Skin of body (tissue), 2 donors: ENCODE results near the gene ZNF808. TPM values are rescaled to one million over a fixed set of nuclear protein-coding genes. Genes with fewer than 3 reads are reported as not detected.
"Not testable (repeated sequence)": the region's sequence is repeated elsewhere in the genome, so short reads cannot be mapped to it uniquely, and the experiment has no call there.

Experiments
- DNase-seq: peaks from one replicate; lab custom pipeline; 2025; lab: John Stamatoyannopoulos, UW
- total RNA-seq: library from RNA; depleted of rRNA; stranded (reverse); fragments of >200 nt; gene quantifications from one replicate; pipeline ENCODE4 v1.2.3, GENCODE V29; 2014

Gene ZNF808
- 22.1 TPM for total RNA-seq

GRCh38 chr19:52527134-52527955 is at the start of gene ZNF808:
TSS of gene ZNF808 (plus strand) at chr19:52527668. CDS start at chr19:52543285, 15,617 bp downstream.
- peak; percentile 91 for DNase-seq

GRCh38 chr19:52484111-52484743 is 43.2 kb upstream of the ZNF808 start:
- not testable (repeated sequence) for DNase-seq

DNA sequence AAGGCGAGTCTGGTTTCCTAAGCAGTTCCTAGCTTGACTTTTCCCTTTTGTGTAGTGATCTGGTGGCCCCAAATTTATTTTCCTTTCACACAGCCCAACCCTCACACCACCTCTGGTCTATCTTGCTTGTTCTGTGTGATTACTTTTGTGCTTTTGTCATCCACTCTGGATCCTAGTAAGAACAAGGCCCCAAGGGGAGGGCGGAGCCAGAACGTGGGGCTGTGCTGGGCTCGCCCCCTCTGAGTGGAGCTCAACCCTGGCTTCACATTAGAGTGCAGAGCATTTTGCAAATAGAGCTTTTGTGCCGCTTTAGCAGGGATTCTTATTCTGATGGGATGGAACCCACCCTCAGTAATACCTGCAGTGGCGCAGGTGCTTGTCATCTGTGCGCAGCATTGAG is 42.4 kb upstream of the ZNF808 start:
- DNase-seq, result not testable (repeated sequence)

GRCh38 chr19:52485561-52486240 is 41.8 kb upstream of the ZNF808 start:
- DNase-seq, result not testable (repeated sequence)

GRCh38 chr19:52492201-52492993 is 35.1 kb upstream of the ZNF808 start:
- DNase-seq, result no peak

DNA sequence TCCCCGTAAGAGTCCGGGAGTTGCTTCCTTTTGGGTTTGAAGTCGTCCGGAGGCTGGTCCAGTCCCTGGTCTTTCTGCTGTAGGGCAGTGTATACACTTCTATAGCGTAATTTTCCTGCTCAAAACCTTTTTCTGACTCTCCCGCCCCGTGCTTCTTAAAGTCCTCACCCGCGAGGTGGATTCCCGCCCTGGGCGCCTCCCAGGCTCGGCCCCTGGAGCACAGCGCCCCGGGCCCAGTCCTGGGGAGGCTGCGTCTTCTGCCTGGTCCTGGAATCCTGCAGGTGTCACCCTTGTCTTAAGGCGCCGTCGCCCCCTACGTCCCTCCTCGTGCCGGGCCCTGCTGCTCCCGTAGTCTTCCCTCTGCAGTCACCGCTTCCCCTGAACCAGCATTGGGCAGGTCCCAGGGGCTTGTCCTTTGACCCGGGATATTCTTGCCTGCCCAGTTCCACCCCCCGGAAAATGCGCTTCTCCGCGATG is 34.4 kb upstream of the ZNF808 start:
- DNase-seq, result no peak

DNA sequence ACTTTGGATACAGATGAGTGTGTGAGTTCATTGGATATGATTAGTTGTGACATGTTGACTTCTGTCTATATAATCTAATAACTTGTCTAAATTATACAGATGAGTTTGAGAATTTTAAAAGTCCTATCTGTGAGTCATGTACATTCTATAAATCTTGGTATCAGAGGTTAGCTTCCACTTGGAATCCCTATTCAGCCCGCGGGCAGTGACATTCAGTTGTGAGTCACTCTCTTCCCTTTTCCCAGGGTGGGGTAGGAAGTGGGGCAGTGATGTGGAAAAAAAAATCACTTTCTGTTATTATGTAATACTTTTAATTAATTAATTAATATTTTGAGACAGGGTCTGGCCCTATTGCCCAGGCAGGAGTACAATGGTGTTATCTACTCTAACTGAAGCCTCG is 33.0 kb upstream of the ZNF808 start:
- no peak for DNase-seq

DNA sequence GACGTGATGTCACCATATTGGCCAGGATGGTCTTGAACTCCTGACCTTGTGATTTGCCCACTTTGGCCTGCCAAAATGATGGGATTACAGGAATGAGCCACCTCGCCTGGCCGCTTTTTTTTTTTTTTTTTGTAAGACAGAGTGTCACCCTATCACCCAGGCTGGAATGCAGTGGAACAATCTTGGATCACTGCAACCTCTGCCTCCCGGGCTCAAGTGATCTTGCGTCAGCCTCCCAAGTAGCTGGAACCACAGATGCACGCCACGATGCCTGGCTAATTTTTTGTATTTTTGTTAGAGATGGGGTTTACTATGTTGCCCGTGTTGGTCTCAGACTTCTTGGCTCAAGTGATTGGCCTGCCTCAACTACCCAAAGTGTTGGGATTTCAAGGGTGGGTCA is 28.9 kb upstream of the ZNF808 start:
- no peak for DNase-seq

- DNase-seq, result not testable (repeated sequence)
These were observed 27.0 kb upstream of the ZNF808 start for GRCh38 chr19:52500474-52500873.

DNA sequence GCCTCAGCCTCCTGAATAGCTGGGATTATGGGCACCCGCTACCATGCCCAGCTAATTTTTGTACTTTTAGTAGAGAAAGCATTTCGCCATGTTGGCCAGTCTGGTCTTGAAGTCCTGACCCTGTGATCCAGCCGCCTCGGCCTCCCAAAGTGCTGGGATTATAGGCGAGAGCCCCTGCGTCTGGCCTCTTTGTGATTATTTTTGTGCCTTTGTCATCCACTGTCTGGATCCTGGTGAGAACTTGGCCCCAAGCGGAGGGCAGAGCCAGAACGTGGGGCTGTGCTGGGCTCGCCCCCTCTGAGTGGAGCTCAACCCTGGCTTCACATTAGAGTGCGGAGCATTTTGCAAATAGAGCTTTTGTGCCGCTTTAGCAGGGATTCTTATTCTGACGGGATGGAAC is 26.5 kb upstream of the ZNF808 start:
- not testable (repeated sequence) for DNase-seq

GRCh38 chr19:52507266-52507665 is 20.2 kb upstream of the ZNF808 start:
- DNase-seq, result no peak

DNA sequence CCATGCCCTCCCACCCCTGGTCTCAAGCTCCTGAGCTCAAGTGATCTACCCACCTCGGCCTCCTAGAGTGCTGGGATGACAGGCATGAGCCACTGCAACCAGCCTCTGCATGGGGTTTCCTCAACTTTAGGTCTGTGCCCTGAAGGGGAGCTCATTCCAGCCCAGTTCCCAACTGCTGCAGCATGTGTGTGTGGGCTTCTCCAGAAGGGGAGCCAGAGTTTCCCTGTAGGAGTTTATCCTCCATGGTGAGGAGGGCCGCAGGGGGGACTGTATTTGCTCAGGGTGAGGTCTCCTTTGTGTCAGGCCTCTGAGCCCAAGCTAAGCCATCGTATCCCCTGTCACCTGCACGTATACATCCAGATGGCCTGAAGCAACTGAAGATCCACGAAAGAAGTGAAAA is 11.3 kb upstream of the ZNF808 start:
- DNase-seq, result no peak

GRCh38 chr19:52518646-52519045 is 8.8 kb upstream of the ZNF808 start:
- DNase-seq, result no peak

DNA sequence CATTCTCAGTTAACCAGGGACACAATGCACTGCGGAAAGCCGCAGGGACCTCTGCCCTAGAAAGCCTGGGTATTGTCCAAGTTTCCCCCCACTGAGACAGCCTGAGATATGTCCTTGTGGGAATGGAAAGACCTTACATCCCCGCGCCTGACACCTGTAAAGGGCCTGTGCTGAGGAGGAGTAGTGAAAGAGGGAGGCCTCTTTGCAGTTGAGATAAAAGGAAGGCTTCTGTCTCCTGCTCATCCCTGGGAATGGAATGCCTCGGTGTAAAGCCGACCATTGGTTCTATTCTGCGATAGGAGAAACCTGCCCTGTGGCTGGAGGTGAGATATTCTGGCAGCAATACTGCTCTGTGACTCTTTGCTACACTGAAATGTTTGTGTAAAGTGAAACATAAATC is 8.3 kb upstream of the ZNF808 start:
- not testable (repeated sequence) for DNase-seq

- no peak for DNase-seq
These were observed 7.5 kb upstream of the ZNF808 start for GRCh38 chr19:52520013-52520412.

GRCh38 chr19:52522551-52522950 is 4.9 kb upstream of the ZNF808 start:
- no peak for DNase-seq

GRCh38 chr19:52524086-52524485 is 3.4 kb upstream of the ZNF808 start:
- DNase-seq, result no peak

GRCh38 chr19:52527956-52528351 is 486 bp downstream of the ZNF808 start:
- no peak for DNase-seq

DNA sequence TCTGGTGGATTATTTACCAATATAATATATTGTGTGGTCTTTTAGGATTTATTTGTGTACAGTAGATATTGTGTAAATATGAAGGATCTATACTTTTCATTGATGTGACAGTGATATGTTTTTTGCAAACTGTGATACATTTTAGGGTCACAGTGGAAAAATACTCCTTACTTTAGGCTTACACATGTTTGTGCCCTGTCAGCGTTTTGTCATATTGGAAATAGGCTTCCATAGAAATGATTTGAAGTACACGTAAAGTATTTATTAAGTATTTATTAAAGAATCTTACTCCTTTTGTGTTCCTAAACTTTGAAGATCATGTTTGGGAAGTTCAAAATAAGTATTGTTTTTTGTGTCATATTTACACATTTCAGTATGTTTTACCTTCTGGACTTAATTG is 5.0 kb downstream of the ZNF808 start:
- no peak for DNase-seq

GRCh38 chr19:52533901-52534300 is 6.4 kb downstream of the ZNF808 start:
- no peak for DNase-seq

- not testable (repeated sequence) for DNase-seq
These were observed 7.9 kb downstream of the ZNF808 start for GRCh38 chr19:52535385-52535770.
